Measurements from ENCODE around the gene MAP3K7. TPM values are rescaled to one million over a fixed set of nuclear protein-coding genes. Genes with fewer than 3 reads are reported as not detected.

MAP3K7 gene
- total and polyA plus RNA-seq, 2 of the 8 experiments (the other 6 are each of a cell fraction or from before 2014, with no cell fraction given): 27.3 to 34.8 TPM

- no peak overlapping the region for H3K14ac ChIP-seq (ENCODE audit: insufficient read length)
- H4K5ac ChIP-seq (ENCODE audit: insufficient read length, low read depth, low read length): no peak overlapping the region
- H4K91ac ChIP-seq (replicated peaks; ENCODE audit: insufficient read length, low read length): no peak overlapping the region
- FAIRE-seq (no peak), DNase-seq (ENCODE audit: low read depth in 1 of 2, low spot score in 2 of 2) (no peak)
- no peak overlapping the region for H3K27ac ChIP-seq (ENCODE audit: low read depth, low read length)
- peaks cover 0 to 43% (median 10%) of the 10 kb centered on the region in 4 experiments; a peak in 5 of 8 replicates for H3K36me3 ChIP-seq (ENCODE audit: control insufficient read depth in 2 of 4, insufficient read depth in 4 of 4, low read length in 3 of 4)
- no peak overlapping the region for H3K4ac ChIP-seq (replicated peaks; ENCODE audit: insufficient read length, low read depth, low read length)
- no peak overlapping the region for H2BK120ac ChIP-seq (replicated peaks; ENCODE audit: low read depth, low read length)
- no peaks in the 10 kb centered on the region for H3K4me1 ChIP-seq (replicated peaks in 1 of 4; ENCODE audit: control insufficient read depth in 3 of 4, insufficient read depth in 4 of 4, low read length in 3 of 4)
- no peak overlapping the region for H2BK20ac ChIP-seq (ENCODE audit: low read length)
- H2BK15ac ChIP-seq (ENCODE audit: low read length): no peak overlapping the region
- H3K9me3 ChIP-seq (ENCODE audit: insufficient read depth in 2 of 2, low read depth in 1 of 2, low read length in 1 of 2): no peaks in the 10 kb centered on the region
- H2AK5ac ChIP-seq (ENCODE audit: low read depth, low read length): no peak overlapping the region
- WGBS, 2 experiments (ENCODE audit: extremely low coverage in 1 of 2, insufficient coverage in 1 of 2, insufficient read length in 1 of 2, insufficient replicate concordance in 2 of 2, low coverage in 1 of 2, low lambda C conversion rate in 2 of 2, missing lambda C conversion rate in 1 of 2): 84% methylated on average over 1 of the region's 1 CpG; no CpG with 5 or more reads in 1 of the 2 experiments
- H3K9ac ChIP-seq (replicated peaks in 1 of 4; ENCODE audit: extremely low read depth in 1 of 4, low read depth in 3 of 4, low read length in 3 of 4): no peak overlapping the region
- H3K4me2 ChIP-seq (ENCODE audit: insufficient read depth in 1 of 2, low read depth in 2 of 2, low read length in 2 of 2): no peak overlapping the region
- ChIA-PET POLR2A (ENCODE audit: partially characterized antibody) (no interaction called here), CTCF (ENCODE audit: partially characterized antibody) (interaction anchor here (1.3 kb wide), 1 partner anchor 47 kb away, joined by 3 read pairs; no protein-coding TSS in a partner anchor)
- no peak overlapping the region for H3K56ac ChIP-seq (replicated peaks; ENCODE audit: insufficient read length, low read depth, low read length)
- H2BK5ac ChIP-seq (ENCODE audit: low read depth, low read length): no peak overlapping the region
- H3K23ac ChIP-seq (ENCODE audit: insufficient read length): no peak overlapping the region
- H2AFZ ChIP-seq (ENCODE audit: low read length): no peak overlapping the region
- no peaks in the 10 kb centered on the region for H4K20me1 ChIP-seq (replicated peaks in 1 of 2; ENCODE audit: control insufficient read depth in 1 of 2, insufficient read depth in 2 of 2, low read length in 2 of 2)
- TF ChIP-seq CBX8 (IDR thresholded peaks at IDR 0.05; ENCODE audit: borderline replicate concordance, low read depth, low read length) (no peak), SUZ12 (IDR thresholded peaks at IDR 0.05; ENCODE audit: low read length) (no peak), EP300 (IDR thresholded peaks at IDR 0.05; ENCODE audit: borderline replicate concordance in 1 of 2, low read depth in 2 of 2, low read length in 2 of 2) (no peak), FOSL1 (IDR thresholded peaks at IDR 0.05; ENCODE audit: insufficient read depth, low read depth, low read length) (no peak), TBP (IDR thresholded peaks at IDR 0.05; ENCODE audit: low read depth, low read length) (no peak), POU5F1 (IDR thresholded peaks at IDR 0.05; ENCODE audit: low read depth, low read length) (no peak), GTF2F1 (IDR thresholded peaks at IDR 0.05; ENCODE audit: borderline replicate concordance, low read depth, low read length) (no peak), SIX5 (IDR thresholded peaks at IDR 0.05; ENCODE audit: low read depth, low read length) (no peak), BCL11A (IDR thresholded peaks at IDR 0.05; ENCODE audit: low read depth in 2 of 2, low read length in 2 of 2) (no peak), SIN3A (conservative IDR thresholded peaks at IDR 0.05 in 1 of 2, IDR thresholded peaks at IDR 0.05 in 1 of 2; ENCODE audit: low read depth in 1 of 2, low read length in 2 of 2) (no peak), EZH2 (IDR thresholded peaks at IDR 0.05; ENCODE audit: low read depth, low read length, severe bottlenecking) (no peak), KDM1A (IDR thresholded peaks at IDR 0.05; ENCODE audit: borderline replicate concordance, low read length) (no peak)
- no peak overlapping the region for H4K8ac ChIP-seq (ENCODE audit: extremely low read depth, insufficient read depth, low read length)
- H2BK12ac ChIP-seq (ENCODE audit: low read depth, low read length): no peak overlapping the region
- no peak overlapping the region for H3K18ac ChIP-seq (ENCODE audit: extremely low read depth, low read length)
- H3K23me2 ChIP-seq (ENCODE audit: low read depth, low read length): no peaks in the 10 kb centered on the region; the same call in 1 of the 2 replicates
- H3K4me3 ChIP-seq (ENCODE audit: extremely low read depth in 1 of 4, insufficient read depth in 2 of 4, low read depth in 3 of 4, low read length in 4 of 4): no peak overlapping the region
- H3K79me1 ChIP-seq (ENCODE audit: low read depth, low read length): no peaks in the 10 kb centered on the region
- H3K79me2 ChIP-seq (ENCODE audit: control insufficient read depth in 1 of 2, insufficient read depth in 2 of 2, low read length in 2 of 2): no peaks in the 10 kb centered on the region
- peaks cover 0 to 1% (median 0%) of the 10 kb centered on the region in 4 experiments; a peak in 1 of 7 replicates for H3K27me3 ChIP-seq (replicated peaks in 1 of 4; ENCODE audit: control insufficient read depth in 3 of 4, extremely low read depth in 1 of 4, insufficient read depth in 3 of 4, low read length in 3 of 4)
Measured at GRCh38 chr6:90521955-90522354, 64.9 kb downstream of the MAP3K7 start.

Data from H1 (cell line).